Endothelial cell of umbilical vein (primary cell): ENCODE measurements around the gene FOLR3. TPM values are rescaled to one million over a fixed set of nuclear protein-coding genes. Genes with fewer than 3 reads are reported as not detected.

Source experiments
- BruUV-seq: library from RNA; stranded (reverse); fragments of 400-500 nt; replicated peaks from 2 replicates; lab custom pipeline; 2021; lab: Mats Ljungman, UMichigan
- CTCF ChIA-PET: fragments of 300-600, 350-600 bp; sonication (Branson Sonifier 250); formaldehyde crosslinking; loops from one replicate; lab custom pipeline; 2021; ENCODE audit warnings: antibody characterized with exemption, inconsistent platforms; lab: Charles Lee
- POLR2A ChIA-PET: fragments of 300-600, 350-600 bp; sonication (Branson Sonifier 250); formaldehyde crosslinking; loops from one replicate; lab custom pipeline; 2021; ENCODE audit warnings: antibody characterized with exemption, inconsistent platforms; lab: Charles Lee
- DNase-seq: peaks from one replicate; pipeline ENCODE4 v3.0.0-alpha.2; 2011; ENCODE audit warnings: low read depth, low spot score
- FAIRE-seq: peaks from 2 replicates; lab custom pipeline; 2011; peaks lifted over from hg19 to GRCh38; lab: Jason Lieb, UNC
- H2AFZ ChIP-seq: 2 replicates; pipeline ENCODE4 v1.6.0; 2012; ENCODE audit warnings: low read depth, low read length, control low read depth, inconsistent platforms
- H3K27ac ChIP-seq: 2 replicates; pipeline ENCODE4 v1.5.1; 2011; ENCODE audit warnings: low read depth, mild to moderate bottlenecking, control low read depth, low read length, moderate library complexity; ENCODE audit not compliant: insufficient read depth
- H3K27me3 ChIP-seq, 2 experiments: 2 replicates each; pipeline versions ENCODE4 v1.6.0 to v1.6.1; 2011; ENCODE audit warnings: low read length in 2 of 2, mixed read lengths in 1 of 2; ENCODE audit not compliant: control insufficient read depth in 2 of 2, insufficient read depth in 2 of 2
- H3K36me3 ChIP-seq, 2 experiments: 2 replicates in 1 of 2; 3 replicates in 1 of 2; pipeline ENCODE4 v1.5.1; 2011; ENCODE audit warnings: low read length in 2 of 2, mild to moderate bottlenecking in 1 of 2, moderate library complexity in 1 of 2; ENCODE audit not compliant: control insufficient read depth in 2 of 2, insufficient read depth in 2 of 2; ENCODE audit errors: extremely low read depth in 1 of 2
- H3K4me1 ChIP-seq: 3 replicates; pipeline ENCODE4 v1.5.1; 2011; ENCODE audit warnings: mild to moderate bottlenecking, low read length; ENCODE audit not compliant: control insufficient read depth, insufficient read depth; ENCODE audit errors: extremely low read depth
- H3K4me2 ChIP-seq: 2 replicates; pipeline ENCODE4 v1.6.1; 2011; ENCODE audit warnings: low read length, control low read depth, mixed read lengths; ENCODE audit not compliant: insufficient read depth
- H3K4me3 ChIP-seq, 3 experiments: fragments of 200-600 bp in 1 of 3; sonication (generic), shearing (Covaris generic) in 1 of 3; replicated peaks in 1 of 3; 2 replicates each; pipeline ENCODE4 v1.5.1; 2011 to 2016; ENCODE audit warnings: control low read depth in 3 of 3, low read length in 3 of 3, mild to moderate bottlenecking in 2 of 3, inconsistent platforms in 1 of 3, low read depth in 1 of 3, moderate library complexity in 1 of 3; ENCODE audit not compliant: insufficient read depth in 1 of 3
- H3K79me2 ChIP-seq: 2 replicates; pipeline ENCODE4 v1.6.0; 2012; ENCODE audit warnings: low read length, inconsistent platforms; ENCODE audit not compliant: control insufficient read depth, insufficient read depth
- H3K9ac ChIP-seq: replicated peaks from 2 replicates; pipeline ENCODE3; 2011; ENCODE audit warnings: low read length, control low read depth; ENCODE audit not compliant: insufficient read depth; ENCODE audit errors: extremely low read depth
- H3K9me1 ChIP-seq: replicated peaks from 3 replicates; pipeline ENCODE4 v1.6.0; 2011; ENCODE audit warnings: mild to moderate bottlenecking, low read length; ENCODE audit not compliant: control insufficient read depth, insufficient read depth; ENCODE audit errors: extremely low read depth
- H3K9me3 ChIP-seq: replicated peaks from 2 replicates; pipeline ENCODE4 v1.5.1; 2012; ENCODE audit warnings: low read length, inconsistent platforms; ENCODE audit not compliant: control insufficient read depth, insufficient read depth
- H4K20me1 ChIP-seq: replicated peaks from 2 replicates; pipeline ENCODE3; 2011; ENCODE audit warnings: mild to moderate bottlenecking, low read length; ENCODE audit not compliant: control insufficient read depth, insufficient read depth; ENCODE audit errors: extremely low read depth
- CTCF ChIP-seq, 2 donors: IDR thresholded peaks; 1 replicate in 1 of 2; 2 replicates in 1 of 2; pipeline ENCODE4 v1.5.1; 2011; ENCODE audit warnings: low read length in 2 of 2, mild to moderate bottlenecking in 2 of 2, moderate library complexity in 2 of 2, control low read depth in 1 of 2, inconsistent platforms in 1 of 2, low read depth in 1 of 2; ENCODE audit not compliant: insufficient read depth in 1 of 2; ENCODE audit errors: extremely low read depth in 1 of 2
- EZH2 ChIP-seq: IDR thresholded peaks from 2 replicates; pipeline ENCODE4 v1.6.1; 2012; ENCODE audit warnings: borderline replicate concordance, low read depth, mild to moderate bottlenecking, moderate library complexity, low read length, inconsistent platforms; ENCODE audit not compliant: severe bottlenecking
- FOS ChIP-seq: IDR thresholded peaks from 2 replicates; pipeline ENCODE4 v1.6.1; 2011; ENCODE audit warnings: mild to moderate bottlenecking, low read length, moderate library complexity, borderline replicate concordance; ENCODE audit not compliant: insufficient read depth
- GATA2 ChIP-seq: IDR thresholded peaks from 2 replicates; pipeline ENCODE4 v1.7.0; 2011; ENCODE audit warnings: low read depth, mild to moderate bottlenecking, moderate library complexity, mixed read lengths, low read length; ENCODE audit not compliant: insufficient read length, insufficient read depth
- JUN ChIP-seq: IDR thresholded peaks from 2 replicates; pipeline ENCODE4 v1.6.1; 2011; ENCODE audit warnings: borderline replicate concordance, low read depth; ENCODE audit not compliant: insufficient read length, insufficient read depth
- MAX ChIP-seq: IDR thresholded peaks from 2 replicates; pipeline ENCODE4 v1.6.1; 2011; ENCODE audit not compliant: insufficient read depth, insufficient read length
- MYC ChIP-seq: IDR thresholded peaks from one replicate; pipeline ENCODE4 v1.6.1; 2011; ENCODE audit warnings: mild to moderate bottlenecking, low read depth, low read length
- POLR2A ChIP-seq: IDR thresholded peaks from 2 replicates; pipeline ENCODE4 v1.6.1; 2012; ENCODE audit warnings: low read depth, mild to moderate bottlenecking, control low read depth, low read length
- POLR2AphosphoS5 ChIP-seq: IDR thresholded peaks from 2 replicates; pipeline ENCODE4 v1.6.1; 2012; ENCODE audit warnings: low read depth, mild to moderate bottlenecking, control low read depth, low read length, moderate library complexity; ENCODE audit not compliant: insufficient read depth
- dilution Hi-C: fragments of 300-500 bp; cut with MboI; formaldehyde crosslinking; loops from one replicate; pipeline ENCODE4 v1.15.0; 2019; ENCODE audit warnings: low sequenced_read_pairs; ENCODE audit not compliant: extremely low pct_ligation_motif_present
- intact Hi-C: fragments of 100-400 bp; cut with micrococcal nuclease; formaldehyde crosslinking; loops from one replicate; pipeline ENCODE4 v1.10.0; 2022
- polyA plus RNA-seq, 4 experiments: library from polyadenylated mRNA; depleted of rRNA in 3 of 4; stranded (reverse) in 3 of 4; unstranded in 1 of 4; fragments of >200 nt; gene quantifications; 2 replicates each; pipeline versions ENCODE4 v1.2.1 to v1.2.3, GENCODE V29; 2011 to 2012; ENCODE audit warnings: missing spikeins in 1 of 4
- total RNA-seq: library from RNA; stranded (reverse); gene quantifications from 2 replicates; pipeline ENCODE4 v1.2.3, GENCODE V29; 2021

The FOLR3 gene
- total and polyA plus RNA-seq, 2 donors (not counting 3 experiments of a cell fraction or from before 2014, with no cell fraction given), result not detected

- H3K27me3 ChIP-seq, result no peaks in the 10 kb centered on the region
- peaks cover 29% of the 10 kb centered on the region for H3K79me2 ChIP-seq
- no peak overlapping the region for H3K27ac ChIP-seq
- no peak overlapping the region for H3K4me3 ChIP-seq
- no peaks in the 10 kb centered on the region for H3K9me3 ChIP-seq
- no peaks in the 10 kb centered on the region for H3K9me1 ChIP-seq
- TF ChIP-seq POLR2AphosphoS5 (no peak), EZH2 (no peak), GATA2 (no peak), FOS (no peak), POLR2A (no peak), MAX (no peak), CTCF (IDR thresholded peaks at IDR 0.05; ENCODE audit: extremely low read depth in 1 of 2, insufficient read depth in 1 of 2, low read depth in 1 of 2, low read length in 2 of 2) (no peak), MYC (no peak), JUN (no peak)
- intact Hi-C loops (no loop called here), dilution Hi-C loops (no loop called here)
- ChIA-PET CTCF (interaction anchor here (1.4 to 3.4 kb wide), 2 partner anchors 45 to 73 kb away, joined by 6 to 35 read pairs; no protein-coding TSS in a partner anchor), POLR2A (no interaction called here)
- FAIRE-seq (no peak), DNase-seq (no peak)
- peaks cover 26% of the 10 kb centered on the region for H3K4me1 ChIP-seq
- H3K9ac ChIP-seq, result no peak overlapping the region
- peaks cover 11 to 23% of the 10 kb centered on the region in 2 experiments for H3K36me3 ChIP-seq
- H2AFZ ChIP-seq, result no peak overlapping the region
- H3K4me2 ChIP-seq, result no peak overlapping the region
- no peaks in the 10 kb centered on the region for H4K20me1 ChIP-seq
- no TSS peak for BruUV-seq
Observed at GRCh38 chr11:72098741-72099140, 36.8 kb upstream of the FOLR3 start.
